ENCODE measurements around the gene CNOT3.
"Not testable (repeated sequence)": the region's sequence is repeated elsewhere in the genome, so short reads cannot be mapped to it uniquely, and the experiment has no call there.

DNA sequence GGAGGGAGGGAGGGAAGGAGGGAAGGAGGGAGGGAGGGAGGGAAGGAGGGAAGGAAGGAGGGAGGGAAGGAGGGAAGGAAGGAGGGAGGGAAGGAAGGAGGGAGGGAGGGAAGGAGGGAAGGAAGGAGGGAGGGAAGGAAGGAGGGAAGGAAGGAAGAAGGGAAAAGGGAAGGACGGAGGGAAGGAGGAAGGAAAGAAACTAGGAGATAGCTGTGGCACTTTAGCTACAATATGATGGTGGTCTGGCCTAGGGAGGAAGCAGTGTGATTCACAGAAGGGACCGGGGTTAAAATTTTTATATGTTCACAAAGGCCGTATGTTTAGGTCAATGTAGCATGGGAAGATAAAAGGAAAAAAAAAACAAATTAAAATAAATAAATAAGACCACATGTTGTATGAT, 44.3 kb downstream of the CNOT3 start:
- not testable (repeated sequence) for TF ChIP-seq ZFP3 (CRISPR knock-in tag; IDR thresholded peaks at IDR 0.05); GLIS3 (CRISPR knock-in tag; IDR thresholded peaks at IDR 0.05); ISL1 (CRISPR knock-in tag; IDR thresholded peaks at IDR 0.05); PPARA (CRISPR knock-in tag; IDR thresholded peaks at IDR 0.05; ENCODE audit: borderline replicate concordance); RARB (CRISPR knock-in tag; IDR thresholded peaks at IDR 0.05); POU6F1 (CRISPR knock-in tag; IDR thresholded peaks at IDR 0.05; ENCODE audit: borderline replicate concordance, low read depth); ZFP30 (CRISPR knock-in tag; IDR thresholded peaks at IDR 0.05)
- TF ChIP-seq, protein P1, sequence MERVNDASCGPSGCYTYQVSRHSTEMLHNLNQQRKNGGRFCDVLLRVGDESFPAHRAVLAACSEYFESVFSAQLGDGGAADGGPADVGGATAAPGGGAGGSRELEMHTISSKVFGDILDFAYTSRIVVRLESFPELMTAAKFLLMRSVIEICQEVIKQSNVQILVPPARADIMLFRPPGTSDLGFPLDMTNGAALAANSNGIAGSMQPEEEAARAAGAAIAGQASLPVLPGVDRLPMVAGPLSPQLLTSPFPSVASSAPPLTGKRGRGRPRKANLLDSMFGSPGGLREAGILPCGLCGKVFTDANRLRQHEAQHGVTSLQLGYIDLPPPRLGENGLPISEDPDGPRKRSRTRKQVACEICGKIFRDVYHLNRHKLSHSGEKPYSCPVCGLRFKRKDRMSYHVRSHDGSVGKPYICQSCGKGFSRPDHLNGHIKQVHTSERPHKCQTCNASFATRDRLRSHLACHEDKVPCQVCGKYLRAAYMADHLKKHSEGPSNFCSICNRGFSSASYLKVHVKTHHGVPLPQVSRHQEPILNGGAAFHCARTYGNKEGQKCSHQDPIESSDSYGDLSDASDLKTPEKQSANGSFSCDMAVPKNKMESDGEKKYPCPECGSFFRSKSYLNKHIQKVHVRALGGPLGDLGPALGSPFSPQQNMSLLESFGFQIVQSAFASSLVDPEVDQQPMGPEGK (CRISPR knock-in tag; IDR thresholded peaks at IDR 0.05; ENCODE audit: borderline replicate concordance), result not testable (repeated sequence)

All from SK-N-SH treated with all-trans-retinoic acid at 6 μM for 48 hours (cell line).